PC-3 (cell line): ENCODE measurements around the gene ADGRF3. TPM values are rescaled to one million over a fixed set of nuclear protein-coding genes. Genes with fewer than 3 reads are reported as not detected.
"Not testable (repeated sequence)": the region's sequence is repeated elsewhere in the genome, so short reads cannot be mapped to it uniquely, and the experiment has no call there.

ENCODE experiments used
- ATAC-seq: fragments of 200-7000 bp; cut with Tn5 transposase; 2 replicates; pipeline ENCODE4 v1.9.1; 2020; ENCODE audit warnings: mild to moderate bottlenecking, moderate library complexity
- BruUV-seq: library from RNA; stranded (reverse); fragments of 400-500 nt; replicated peaks from 2 replicates; lab custom pipeline; 2021; lab: Mats Ljungman, UMichigan
- CTCF ChIA-PET: fragments of 300-600 bp; sonication (Branson Sonifier 250); formaldehyde crosslinking; loops from one replicate; lab custom pipeline; 2022; ENCODE audit warnings: antibody characterized with exemption; lab: Charles Lee
- POLR2A ChIA-PET: fragments of 300-600 bp; sonication (Branson Sonifier 250); formaldehyde crosslinking; loops from one replicate; lab custom pipeline; 2022; ENCODE audit warnings: antibody characterized with exemption; ENCODE audit not compliant: unreplicated experiment; lab: Charles Lee
- DNase-seq: peaks from one replicate; pipeline ENCODE4 v3.0.0-alpha.2; 2015
- H2AFZ ChIP-seq: fragments of 300-600 bp; sonication (generic); 2 replicates; pipeline ENCODE4 v1.6.0; 2016; ENCODE audit warnings: antibody characterized with exemption, low read length
- H3F3A ChIP-seq: fragments of 300-600 bp; sonication (generic); one replicate; pipeline ENCODE4 v1.6.0; 2017; ENCODE audit warnings: antibody characterized with exemption, low read length, control low read depth, mild to moderate bottlenecking; ENCODE audit not compliant: unreplicated experiment
- H3K27ac ChIP-seq: fragments of 300-600 bp; sonication (generic); 2 replicates; pipeline ENCODE4 v1.5.1; 2016; ENCODE audit warnings: mild to moderate bottlenecking, low read length
- H3K27me3 ChIP-seq: fragments of 300-600 bp; sonication (generic); 2 replicates; pipeline ENCODE4 v1.6.1; 2016; ENCODE audit warnings: low read length, mixed read lengths
- H3K36me3 ChIP-seq: fragments of 300-600 bp; sonication (generic); 2 replicates; pipeline ENCODE4 v1.6.1; 2016; ENCODE audit warnings: low read depth, mixed run types, low read length, mixed read lengths
- H3K4me1 ChIP-seq: fragments of 300-600 bp; sonication (generic); 2 replicates; pipeline ENCODE4 v1.5.1; 2016; ENCODE audit warnings: low read length; ENCODE audit not compliant: insufficient read depth
- H3K4me2 ChIP-seq: fragments of 300-600 bp; sonication (generic); 2 replicates; pipeline ENCODE4 v1.6.0; 2016; ENCODE audit warnings: low read length
- H3K4me3 ChIP-seq: fragments of 300-600 bp; sonication (generic); 2 replicates; pipeline ENCODE4 v1.5.1; 2016; ENCODE audit warnings: mild to moderate bottlenecking, low read length, mixed read lengths
- H3K79me2 ChIP-seq: fragments of 300-600 bp; sonication (generic); 2 replicates; pipeline ENCODE4 v1.6.1; 2017; ENCODE audit warnings: low read length, mixed read lengths
- H3K9ac ChIP-seq: fragments of 300-600 bp; sonication (generic); 2 replicates; pipeline ENCODE4 v1.6.0; 2016; ENCODE audit warnings: mild to moderate bottlenecking, low read length
- H3K9me2 ChIP-seq: fragments of 300-600 bp; sonication (generic); replicated peaks from 2 replicates; pipeline ENCODE4 v1.6.1; 2016; ENCODE audit warnings: mixed run types, low read length, mixed read lengths
- H3K9me3 ChIP-seq: fragments of 300-600 bp; sonication (generic); 2 replicates; pipeline ENCODE4 v1.6.1; 2016; ENCODE audit warnings: low read length, mixed read lengths
- H4K20me1 ChIP-seq: fragments of 300-600 bp; sonication (generic); 2 replicates; pipeline ENCODE4 v1.6.1; 2016; ENCODE audit warnings: low read length, mixed read lengths
- EZH2phosphoT487 ChIP-seq: fragments of 300-600 bp; sonication (generic); IDR thresholded peaks from 2 replicates; pipeline ENCODE4 v1.6.1; 2018; ENCODE audit warnings: mild to moderate bottlenecking, antibody characterized with exemption, low read length, borderline replicate concordance
- intact Hi-C: fragments of 100-400 bp; cut with micrococcal nuclease; formaldehyde crosslinking; loops from 2 replicates; pipeline ENCODE4 v1.9.0; 2023
- total RNA-seq: library from RNA; depleted of rRNA; stranded (reverse); fragments of >200 nt; gene quantifications from 2 replicates; pipeline ENCODE4 v1.2.3, GENCODE V29; 2014
- TF ChIP-seq, protein P1 (sequence below): fragments of 300-600 bp; sonication (generic); conservative IDR thresholded peaks from 2 replicates; pipeline ENCODE4 v1.5.1; 2017; ENCODE audit warnings: antibody characterized with exemption, low read depth, mild to moderate bottlenecking, low read length

ADGRF3 gene
- total RNA-seq, 1 experiment from 2014 or later: not detected

DNA sequence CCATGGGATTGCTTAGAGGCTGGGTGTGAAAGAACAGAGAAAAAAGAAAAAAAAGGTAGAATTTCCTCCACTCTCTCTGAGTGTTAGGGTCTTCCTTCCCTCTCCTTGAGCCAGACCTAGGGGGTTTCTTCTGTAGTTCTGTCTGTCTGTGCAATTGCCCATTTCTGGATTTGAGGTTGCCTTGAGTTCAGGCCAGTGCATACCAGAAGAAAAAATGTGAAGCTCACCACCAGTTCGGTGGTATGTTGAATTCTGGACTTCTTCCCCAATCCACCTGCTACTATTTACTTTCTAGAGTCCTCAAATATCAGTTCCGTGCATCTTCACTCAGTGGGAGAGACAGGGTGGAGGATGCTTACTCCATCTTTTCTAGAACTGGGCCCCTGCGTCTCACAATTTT is 16.0 kb downstream of the ADGRF3 start:
- ATAC-seq (no peak), DNase-seq (no peak)
- no peaks in the 10 kb centered on the region for H3K9me2 ChIP-seq
- H3K9me3 ChIP-seq: no peaks in the 10 kb centered on the region
- intact Hi-C loops: loop anchor here (1.0 kb wide), 5 partner anchors 85 to 379 kb away; no protein-coding TSS in a partner anchor
- H3K27me3 ChIP-seq: no peaks in the 10 kb centered on the region
- H3K4me3 ChIP-seq: no peak overlapping the region
- ChIA-PET CTCF (interaction anchor here (0.5 to 1.1 kb wide), 3 partner anchors 15 to 380 kb away, joined by 4 to 9 read pairs (median 6); partner anchors contain the start of gene SELENOI), POLR2A (interaction anchor here (0.6 kb wide), 1 partner anchor 104 kb away, joined by 4 read pairs; no protein-coding TSS in a partner anchor)
- TF ChIP-seq EZH2phosphoT487: no peak
- H3K79me2 ChIP-seq: no peaks in the 10 kb centered on the region
- H3K27ac ChIP-seq: no peak overlapping the region
- H3K4me2 ChIP-seq: peak overlapping the region; percentile 19; the same call in 1 of the 2 replicates
- H3F3A ChIP-seq: no peaks in the 10 kb centered on the region
- no peaks in the 10 kb centered on the region for H3K36me3 ChIP-seq
- 0 out of 2 replicates have a peak overlapping the region, but pooled peaks have one; percentile 25 for H2AFZ ChIP-seq
- BruUV-seq: no TSS peak
- H4K20me1 ChIP-seq: no peaks in the 10 kb centered on the region
- H3K4me1 ChIP-seq: no peaks in the 10 kb centered on the region; the same call in 1 of the 2 replicates
- H3K9ac ChIP-seq: no peak overlapping the region

DNA sequence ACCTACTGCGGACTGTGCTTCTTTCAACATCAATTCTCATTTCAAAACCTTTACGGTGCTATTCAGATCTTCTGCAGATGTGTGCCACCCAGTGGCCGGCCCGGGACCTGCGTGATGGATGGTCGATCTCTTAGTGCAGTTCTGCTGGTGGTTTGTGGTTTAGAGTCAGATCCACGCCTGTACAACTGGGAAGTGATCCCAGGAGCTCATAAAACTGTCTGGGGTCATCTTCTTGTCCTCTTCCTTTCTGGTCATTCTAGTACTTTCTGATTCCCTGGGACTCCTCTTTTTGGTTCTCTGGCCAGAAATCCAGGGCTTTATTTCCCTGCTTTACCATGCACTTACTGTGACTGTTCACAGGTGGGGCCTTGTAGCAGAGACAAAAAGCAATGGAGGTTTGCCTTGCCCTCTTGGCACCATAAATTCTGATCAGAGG is 16.5 kb downstream of the ADGRF3 start:
- TF ChIP-seq, protein P1, sequence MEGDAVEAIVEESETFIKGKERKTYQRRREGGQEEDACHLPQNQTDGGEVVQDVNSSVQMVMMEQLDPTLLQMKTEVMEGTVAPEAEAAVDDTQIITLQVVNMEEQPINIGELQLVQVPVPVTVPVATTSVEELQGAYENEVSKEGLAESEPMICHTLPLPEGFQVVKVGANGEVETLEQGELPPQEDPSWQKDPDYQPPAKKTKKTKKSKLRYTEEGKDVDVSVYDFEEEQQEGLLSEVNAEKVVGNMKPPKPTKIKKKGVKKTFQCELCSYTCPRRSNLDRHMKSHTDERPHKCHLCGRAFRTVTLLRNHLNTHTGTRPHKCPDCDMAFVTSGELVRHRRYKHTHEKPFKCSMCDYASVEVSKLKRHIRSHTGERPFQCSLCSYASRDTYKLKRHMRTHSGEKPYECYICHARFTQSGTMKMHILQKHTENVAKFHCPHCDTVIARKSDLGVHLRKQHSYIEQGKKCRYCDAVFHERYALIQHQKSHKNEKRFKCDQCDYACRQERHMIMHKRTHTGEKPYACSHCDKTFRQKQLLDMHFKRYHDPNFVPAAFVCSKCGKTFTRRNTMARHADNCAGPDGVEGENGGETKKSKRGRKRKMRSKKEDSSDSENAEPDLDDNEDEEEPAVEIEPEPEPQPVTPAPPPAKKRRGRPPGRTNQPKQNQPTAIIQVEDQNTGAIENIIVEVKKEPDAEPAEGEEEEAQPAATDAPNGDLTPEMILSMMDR: peak; percentile 95
- TF ChIP-seq EZH2phosphoT487: no peak
- Histone ChIP-seq H3K36me3 (no peaks in the 10 kb centered on the region), H3K27ac (no peak overlapping the region), H3K9me2 (no peaks in the 10 kb centered on the region), H3K4me3 (no peak overlapping the region), H3F3A (no peaks in the 10 kb centered on the region), H3K27me3 (no peaks in the 10 kb centered on the region), H4K20me1 (no peaks in the 10 kb centered on the region), H3K9ac (no peak overlapping the region), H3K4me1 (no peaks in the 10 kb centered on the region; the same call in 1 of the 2 replicates), H3K9me3 (no peaks in the 10 kb centered on the region), H3K4me2 (peak overlapping the region; percentile 19), H2AFZ (peak overlapping the region; percentile 25; the same call in 1 of the 2 replicates), H3K79me2 (no peaks in the 10 kb centered on the region)
- ATAC-seq (peak; percentile 99), DNase-seq (peak; percentile 86)
- BruUV-seq: no TSS peak
- CTCF ChIA-PET: interaction anchor here (0.5 to 1.1 kb wide), 4 partner anchors 15 to 379 kb away, joined by 3 to 9 read pairs (median 5); partner anchors contain the start of gene SELENOI
- POLR2A ChIA-PET: interaction anchor here (0.6 kb wide), 1 partner anchor 104 kb away, joined by 4 read pairs; no protein-coding TSS in a partner anchor
- intact Hi-C loops: loop anchor here (1.0 kb wide), 5 partner anchors 85 to 379 kb away; no protein-coding TSS in a partner anchor

DNA sequence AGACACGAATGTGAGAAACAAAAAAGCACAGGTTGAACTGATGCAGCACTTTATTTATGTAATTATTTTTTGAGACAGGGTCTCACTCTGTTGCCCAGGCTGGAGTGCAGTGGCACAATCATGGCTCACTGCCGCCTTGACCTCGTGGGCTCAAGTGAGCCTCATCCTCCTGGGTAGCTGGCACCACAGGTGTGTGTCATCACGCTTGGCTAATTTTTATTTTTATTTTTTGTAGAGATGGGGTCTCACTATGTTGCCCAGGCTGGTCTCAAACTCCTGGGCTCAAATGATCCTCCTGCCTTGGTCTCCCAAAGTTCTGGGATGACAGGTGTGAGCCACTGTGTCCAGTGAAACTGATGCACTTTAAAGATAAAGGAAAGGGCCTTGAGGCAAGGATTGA is 17.5 kb downstream of the ADGRF3 start:
- H3K27me3 ChIP-seq, DNase-seq, H3K27ac ChIP-seq, CTCF ChIA-PET, H2AFZ ChIP-seq, H4K20me1 ChIP-seq, BruUV-seq, H3K79me2 ChIP-seq, H3K9ac ChIP-seq, POLR2A ChIA-PET, H3K36me3 ChIP-seq, H3K4me1 ChIP-seq, H3F3A ChIP-seq, H3K4me2 ChIP-seq, ATAC-seq, H3K4me3 ChIP-seq, H3K9me2 ChIP-seq, H3K9me3 ChIP-seq, intact Hi-C loops: not testable (repeated sequence)
